Neural progenitor cell (in vitro differentiated cells): ENCODE results near the gene PPP2R5A. TPM values are rescaled to one million over a fixed set of nuclear protein-coding genes. Genes with fewer than 3 reads are reported as not detected.

Source experiments
- DNase-seq: peaks from one replicate; pipeline ENCODE4 v3.0.0-alpha.2; 2016; ENCODE audit warnings: low spot score
- H2AFZ ChIP-seq: fragments of 200-600 bp; sonication (generic); replicated peaks from 2 replicates; pipeline ENCODE4 v1.6.1; 2016; ENCODE audit warnings: antibody characterized with exemption
- H3F3A ChIP-seq: fragments of 200-600 bp; sonication (generic); 2 replicates; pipeline ENCODE4 v1.6.1; 2016; ENCODE audit warnings: antibody characterized with exemption, low read depth
- H3K27ac ChIP-seq: fragments of 200-600 bp; sonication (generic); 2 replicates; pipeline ENCODE4 v1.5.1; 2016; ENCODE audit warnings: mild to moderate bottlenecking
- H3K27me3 ChIP-seq: fragments of 200-600 bp; sonication (generic); 2 replicates; pipeline ENCODE4 v1.6.1; 2016; ENCODE audit warnings: mild to moderate bottlenecking, moderate library complexity
- H3K36me3 ChIP-seq: fragments of 200-600 bp; sonication (generic); 2 replicates; pipeline ENCODE4 v1.5.1; 2016
- H3K4me1 ChIP-seq: fragments of 200-600 bp; sonication (generic); 2 replicates; pipeline ENCODE4 v1.6.1; 2016; ENCODE audit warnings: mixed run types
- H3K4me2 ChIP-seq: fragments of 200-600 bp; sonication (generic); 2 replicates; pipeline ENCODE4 v1.6.1; 2016
- H3K4me3 ChIP-seq: fragments of 200-600 bp; sonication (generic); 2 replicates; pipeline ENCODE4 v1.5.1; 2016
- H3K79me2 ChIP-seq: fragments of 200-600 bp; sonication (generic); 2 replicates; pipeline ENCODE4 v1.6.1; 2016; ENCODE audit warnings: low read depth
- H3K9ac ChIP-seq: fragments of 200-600 bp; sonication (generic); 2 replicates; pipeline ENCODE4 v1.6.1; 2016
- H3K9me3 ChIP-seq: fragments of 200-600 bp; sonication (generic); 2 replicates; pipeline ENCODE4 v1.5.1; 2016; ENCODE audit warnings: low read depth
- H4K20me1 ChIP-seq: fragments of 200-600 bp; sonication (generic); 2 replicates; pipeline ENCODE4 v1.6.1; 2016; ENCODE audit warnings: low read depth
- H3K27ac Mint-ChIP-seq: 3 replicates; pipeline ENCODE4 v1.8.0; 2021; ENCODE audit warnings: mixed read lengths
- H3K27me3 Mint-ChIP-seq: 2 replicates; pipeline ENCODE4 v1.8.0; 2022; ENCODE audit warnings: low read depth, mild to moderate bottlenecking, inconsistent platforms, moderate library complexity, mixed read lengths; ENCODE audit not compliant: insufficient read depth
- H3K36me3 Mint-ChIP-seq: 3 replicates; pipeline ENCODE4 v1.8.0; 2021; ENCODE audit warnings: mixed read lengths
- H3K4me1 Mint-ChIP-seq: 3 replicates; pipeline ENCODE4 v1.8.0; 2021; ENCODE audit warnings: mixed read lengths
- H3K4me3 Mint-ChIP-seq: 3 replicates; pipeline ENCODE4 v1.8.0; 2021; ENCODE audit warnings: mild to moderate bottlenecking, moderate library complexity, mixed read lengths
- H3K9me3 Mint-ChIP-seq: 3 replicates; pipeline ENCODE4 v1.8.0; 2020; ENCODE audit warnings: mixed read lengths
- CTCF ChIP-seq: fragments of 200-600 bp; sonication (generic); IDR thresholded peaks from 2 replicates; pipeline ENCODE4 v1.5.1; 2017; ENCODE audit warnings: antibody characterized with exemption, mild to moderate bottlenecking
- EZH2 ChIP-seq: fragments of 200-600 bp; sonication (generic); IDR thresholded peaks from 2 replicates; pipeline ENCODE4 v1.6.1; 2017; ENCODE audit warnings: antibody characterized with exemption, mild to moderate bottlenecking, moderate library complexity
- EZH2phosphoT487 ChIP-seq: fragments of 200-600 bp; sonication (generic); IDR thresholded peaks from 2 replicates; pipeline ENCODE4 v1.6.1; 2017; ENCODE audit warnings: antibody characterized with exemption
- total RNA-seq: library from RNA; depleted of rRNA; stranded (reverse); fragments of >200 nt; gene quantifications from 2 replicates; pipeline ENCODE4 v1.2.3, GENCODE V29; 2015; ENCODE audit warnings: low replicate concordance

Gene PPP2R5A
- total RNA-seq, 1 donor from 2014 or later, result 27.9 TPM

DNA sequence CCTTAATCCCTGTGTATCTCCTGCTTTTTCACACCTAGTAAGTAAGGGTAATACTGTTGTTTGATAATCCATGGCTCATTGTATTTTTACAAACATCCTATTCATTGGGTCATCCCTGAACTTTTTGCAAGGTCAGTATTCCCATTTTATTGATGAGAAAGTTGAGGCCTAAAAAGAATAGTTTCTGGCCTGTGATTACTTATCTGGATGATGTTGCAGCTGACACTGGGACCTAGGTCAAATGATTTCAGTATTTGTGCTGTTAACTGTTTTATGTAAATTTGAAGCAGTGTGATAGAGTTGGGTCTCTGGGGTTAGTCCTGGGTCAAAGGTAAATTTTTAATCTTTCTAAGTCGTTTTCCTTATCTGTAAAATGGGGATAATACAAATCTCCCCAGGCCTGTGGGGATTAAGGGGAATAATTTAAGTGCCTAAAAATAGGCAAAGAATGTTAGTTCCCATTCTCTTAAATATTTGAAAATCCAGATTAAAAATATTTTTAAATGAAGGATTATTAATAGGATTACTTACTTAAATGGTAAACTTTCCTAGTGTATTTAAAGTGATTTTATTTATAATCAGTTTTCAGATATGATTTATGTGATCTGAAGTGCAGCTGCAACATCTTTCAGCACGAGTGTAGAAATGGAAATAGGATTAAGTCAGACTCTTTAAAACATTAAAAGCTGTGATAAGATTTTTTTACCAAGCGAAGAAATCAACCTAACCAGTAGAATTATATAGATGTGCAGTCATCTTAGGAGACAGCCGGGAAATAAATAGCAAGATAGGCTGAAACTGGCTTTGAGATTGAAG is 4.3 kb downstream of the PPP2R5A start:
- no peak overlapping the region for H3K27ac Mint-ChIP-seq
- Histone ChIP-seq H2AFZ (no peak overlapping the region), H3K4me3 (no peak overlapping the region), H3K79me2 (peaks cover 81% of the 10 kb centered on the region), H3K27me3 (no peaks in the 10 kb centered on the region), H4K20me1 (peaks cover 44% of the 10 kb centered on the region), H3K27ac (no peak overlapping the region), H3K9ac (no peak overlapping the region), H3K4me2 (no peak overlapping the region), H3K9me3 (no peaks in the 10 kb centered on the region), H3F3A (peaks cover 34% of the 10 kb centered on the region), H3K36me3 (no peaks in the 10 kb centered on the region), H3K4me1 (peaks cover 21% of the 10 kb centered on the region)
- TF ChIP-seq EZH2 (no peak), EZH2phosphoT487 (no peak), CTCF (no peak)
- H3K36me3 Mint-ChIP-seq, result no peaks in the 10 kb centered on the region
- H3K9me3 Mint-ChIP-seq, result no peaks in the 10 kb centered on the region
- H3K4me1 Mint-ChIP-seq, result peaks cover 18% of the 10 kb centered on the region
- peaks cover 3% of the 10 kb centered on the region for H3K27me3 Mint-ChIP-seq
- no peak overlapping the region for H3K4me3 Mint-ChIP-seq
- DNase-seq, result no peak

DNA sequence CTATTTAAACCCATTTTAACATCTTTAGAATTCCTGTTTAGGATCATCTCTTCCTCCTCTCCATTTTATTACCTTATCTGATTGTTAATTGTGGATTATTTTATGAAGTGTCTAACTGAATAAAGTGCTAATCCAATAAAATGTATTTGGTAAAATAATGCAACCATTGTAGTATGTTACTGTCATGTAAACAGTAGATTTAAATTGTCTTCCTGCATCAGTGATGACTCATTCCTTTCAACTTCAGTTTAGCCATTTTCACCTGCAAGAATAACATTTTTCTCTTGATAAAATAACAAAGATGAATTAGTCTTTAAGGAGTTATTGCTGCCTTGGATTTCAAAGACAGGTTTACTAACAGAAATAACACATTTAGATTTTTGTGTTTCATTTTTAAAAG is 5.4 kb downstream of the PPP2R5A start:
- H3K27me3 ChIP-seq, result no peaks in the 10 kb centered on the region
- no peak overlapping the region for H3K27ac Mint-ChIP-seq
- no peaks in the 10 kb centered on the region for H3K36me3 Mint-ChIP-seq
- no peak overlapping the region for H3K9ac ChIP-seq
- no peak overlapping the region for H3K27ac ChIP-seq
- peaks cover 44% of the 10 kb centered on the region for H4K20me1 ChIP-seq
- no peak overlapping the region for H3K4me2 ChIP-seq
- no peak overlapping the region for H3K4me3 ChIP-seq
- H3K4me1 Mint-ChIP-seq, result peaks cover 18% of the 10 kb centered on the region
- TF ChIP-seq CTCF (no peak), EZH2phosphoT487 (no peak)
- no peaks in the 10 kb centered on the region for H3K9me3 Mint-ChIP-seq
- no peak for DNase-seq
- H3K4me3 Mint-ChIP-seq, result no peak overlapping the region
- no peaks in the 10 kb centered on the region for H3K36me3 ChIP-seq
- peaks cover 21% of the 10 kb centered on the region for H3K4me1 ChIP-seq
- no peaks in the 10 kb centered on the region for H3K9me3 ChIP-seq
- no peak overlapping the region for H2AFZ ChIP-seq
- peaks cover 30% of the 10 kb centered on the region for H3F3A ChIP-seq
- peaks cover 2% of the 10 kb centered on the region for H3K27me3 Mint-ChIP-seq
- H3K79me2 ChIP-seq, result peaks cover 88% of the 10 kb centered on the region

DNA sequence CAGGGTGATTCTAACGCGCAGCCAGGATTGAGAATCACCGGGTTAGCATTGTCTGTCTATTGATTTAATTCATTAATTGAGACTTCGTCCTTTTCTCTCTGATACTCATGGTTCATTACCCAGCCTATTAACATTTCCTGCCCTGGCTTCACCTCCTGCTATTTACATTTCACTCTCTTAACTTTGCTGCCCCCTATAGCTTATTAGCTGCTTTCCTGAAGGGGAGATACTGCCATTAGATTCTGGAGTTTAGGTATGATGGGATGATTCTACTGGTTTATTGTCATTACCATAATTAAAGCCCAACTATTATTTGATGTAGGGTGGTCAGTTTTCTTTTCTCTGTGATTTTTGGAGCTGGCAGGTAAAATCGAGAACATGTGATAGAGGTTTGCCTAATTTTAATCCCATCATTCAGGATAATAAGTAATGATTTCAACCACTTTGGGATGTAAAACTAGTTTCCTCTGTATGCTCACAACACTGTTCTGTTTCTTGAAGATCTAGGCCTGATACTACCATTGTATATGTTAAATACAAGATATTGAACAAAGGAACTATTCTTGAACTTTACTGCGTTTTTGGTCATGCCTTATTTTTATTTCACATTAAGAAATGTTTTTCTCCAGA is 6.4 kb downstream of the PPP2R5A start:
- Histone ChIP-seq H3K4me2 (peak overlapping the region; percentile 61), H3K9ac (no peak overlapping the region), H3K79me2 (peaks cover 92% of the 10 kb centered on the region), H4K20me1 (peaks cover 44% of the 10 kb centered on the region), H3K4me1 (peaks cover 21% of the 10 kb centered on the region), H3F3A (peaks cover 22% of the 10 kb centered on the region), H3K27ac (no peak overlapping the region), H3K9me3 (no peaks in the 10 kb centered on the region), H3K27me3 (no peaks in the 10 kb centered on the region), H3K4me3 (no peak overlapping the region), H3K36me3 (no peaks in the 10 kb centered on the region), H2AFZ (no peak overlapping the region)
- H3K4me1 Mint-ChIP-seq, result peaks cover 18% of the 10 kb centered on the region
- no peak for TF ChIP-seq EZH2phosphoT487
- peak; percentile 26 for TF ChIP-seq EZH2
- peak; percentile 82 for TF ChIP-seq CTCF
- H3K9me3 Mint-ChIP-seq, result no peaks in the 10 kb centered on the region
- DNase-seq, result peak; percentile 80
- H3K27me3 Mint-ChIP-seq, result no peaks in the 10 kb centered on the region
- H3K4me3 Mint-ChIP-seq, result no peak overlapping the region
- H3K27ac Mint-ChIP-seq, result no peak overlapping the region
- H3K36me3 Mint-ChIP-seq, result no peaks in the 10 kb centered on the region
